C4-2B (cell line): ENCODE data around the gene RDX.

ENCODE experiments used
- ZFX ChIP-seq: fragments of 450-650 bp; IDR thresholded peaks from 2 replicates; pipeline ENCODE4 v1.6.1; 2017
- TF ChIP-seq, protein P1 (sequence below): fragments of 450-650 bp; conservative IDR thresholded peaks from 2 replicates; pipeline ENCODE4 v1.5.1; 2017; ENCODE audit warnings: mild to moderate bottlenecking

DNA sequence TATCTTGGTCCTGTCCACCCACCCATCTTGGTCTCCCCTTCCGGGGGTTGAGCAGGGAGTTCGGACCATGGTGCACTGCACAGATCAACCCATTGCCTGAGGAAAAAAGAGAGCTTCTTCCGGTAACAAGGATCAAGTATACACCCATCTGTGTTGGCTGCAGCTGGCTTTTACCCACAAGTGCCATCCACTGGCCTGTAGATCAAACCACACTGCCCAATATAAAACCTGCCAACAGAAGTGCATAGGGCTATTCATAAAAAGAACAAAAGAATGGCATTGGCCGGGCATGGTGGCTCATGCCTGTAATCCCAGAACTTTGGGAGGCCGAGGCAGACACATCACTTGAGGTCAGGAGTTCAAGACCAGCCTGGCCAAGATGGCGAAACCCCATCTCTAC, 108.7 kb downstream of the RDX start:
- TF ChIP-seq, protein P1, sequence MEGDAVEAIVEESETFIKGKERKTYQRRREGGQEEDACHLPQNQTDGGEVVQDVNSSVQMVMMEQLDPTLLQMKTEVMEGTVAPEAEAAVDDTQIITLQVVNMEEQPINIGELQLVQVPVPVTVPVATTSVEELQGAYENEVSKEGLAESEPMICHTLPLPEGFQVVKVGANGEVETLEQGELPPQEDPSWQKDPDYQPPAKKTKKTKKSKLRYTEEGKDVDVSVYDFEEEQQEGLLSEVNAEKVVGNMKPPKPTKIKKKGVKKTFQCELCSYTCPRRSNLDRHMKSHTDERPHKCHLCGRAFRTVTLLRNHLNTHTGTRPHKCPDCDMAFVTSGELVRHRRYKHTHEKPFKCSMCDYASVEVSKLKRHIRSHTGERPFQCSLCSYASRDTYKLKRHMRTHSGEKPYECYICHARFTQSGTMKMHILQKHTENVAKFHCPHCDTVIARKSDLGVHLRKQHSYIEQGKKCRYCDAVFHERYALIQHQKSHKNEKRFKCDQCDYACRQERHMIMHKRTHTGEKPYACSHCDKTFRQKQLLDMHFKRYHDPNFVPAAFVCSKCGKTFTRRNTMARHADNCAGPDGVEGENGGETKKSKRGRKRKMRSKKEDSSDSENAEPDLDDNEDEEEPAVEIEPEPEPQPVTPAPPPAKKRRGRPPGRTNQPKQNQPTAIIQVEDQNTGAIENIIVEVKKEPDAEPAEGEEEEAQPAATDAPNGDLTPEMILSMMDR = no peak
- TF ChIP-seq ZFX = no peak
